ENCODE measurements around the gene CTR9. TPM values are rescaled to one million over a fixed set of nuclear protein-coding genes. Genes with fewer than 3 reads are reported as not detected.

Gene CTR9
- total RNA-seq, 1 experiment from 2014 or later = 34.0 TPM

DNA sequence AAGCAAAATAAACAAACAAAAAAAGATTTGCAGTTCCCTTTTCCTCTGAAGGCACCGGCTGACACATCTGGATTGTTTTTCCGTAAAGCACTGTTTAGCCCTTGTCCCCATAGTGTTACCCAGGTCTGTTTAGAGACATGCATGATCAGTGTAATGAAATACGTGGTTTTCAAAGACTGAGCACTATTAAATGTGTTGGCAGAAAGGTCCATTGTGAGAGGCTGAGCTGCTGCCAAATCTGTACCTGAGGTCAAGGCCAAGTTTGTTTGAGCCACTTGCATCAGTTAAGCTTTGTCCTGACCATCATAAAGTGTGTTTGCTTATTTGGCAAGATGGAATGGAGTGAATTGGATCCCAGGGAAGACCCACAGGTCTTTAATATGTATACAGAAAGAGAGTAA, 26.3 kb downstream of the CTR9 start:
- TF ChIP-seq, protein P1, sequence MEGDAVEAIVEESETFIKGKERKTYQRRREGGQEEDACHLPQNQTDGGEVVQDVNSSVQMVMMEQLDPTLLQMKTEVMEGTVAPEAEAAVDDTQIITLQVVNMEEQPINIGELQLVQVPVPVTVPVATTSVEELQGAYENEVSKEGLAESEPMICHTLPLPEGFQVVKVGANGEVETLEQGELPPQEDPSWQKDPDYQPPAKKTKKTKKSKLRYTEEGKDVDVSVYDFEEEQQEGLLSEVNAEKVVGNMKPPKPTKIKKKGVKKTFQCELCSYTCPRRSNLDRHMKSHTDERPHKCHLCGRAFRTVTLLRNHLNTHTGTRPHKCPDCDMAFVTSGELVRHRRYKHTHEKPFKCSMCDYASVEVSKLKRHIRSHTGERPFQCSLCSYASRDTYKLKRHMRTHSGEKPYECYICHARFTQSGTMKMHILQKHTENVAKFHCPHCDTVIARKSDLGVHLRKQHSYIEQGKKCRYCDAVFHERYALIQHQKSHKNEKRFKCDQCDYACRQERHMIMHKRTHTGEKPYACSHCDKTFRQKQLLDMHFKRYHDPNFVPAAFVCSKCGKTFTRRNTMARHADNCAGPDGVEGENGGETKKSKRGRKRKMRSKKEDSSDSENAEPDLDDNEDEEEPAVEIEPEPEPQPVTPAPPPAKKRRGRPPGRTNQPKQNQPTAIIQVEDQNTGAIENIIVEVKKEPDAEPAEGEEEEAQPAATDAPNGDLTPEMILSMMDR (IDR thresholded peaks at IDR 0.05; ENCODE audit: unreplicated experiment) = no peak
- CTCF ChIA-PET = interaction anchor here (0.6 kb wide), 1 partner anchor 431 kb away, joined by 4 read pairs; no protein-coding TSS in a partner anchor
- intact Hi-C loops (cut with micrococcal nuclease; ENCODE audit: unreplicated experiment) = no loop called here
- no peak for DNase-seq
- H3K27me3 Mint-ChIP-seq (ENCODE audit: unreplicated experiment) = no peaks in the 10 kb centered on the region
- peaks cover 28% of the 10 kb centered on the region for H3K36me3 Mint-ChIP-seq (ENCODE audit: insufficient read depth, unreplicated experiment)
- BruUV-seq (replicated peaks) = no TSS peak
- no peaks in the 10 kb centered on the region for H3K4me1 Mint-ChIP-seq (ENCODE audit: low read depth, unreplicated experiment)
- H3K27ac Mint-ChIP-seq (ENCODE audit: unreplicated experiment) = no peak overlapping the region
- H3K9me3 Mint-ChIP-seq (ENCODE audit: low read depth, unreplicated experiment) = no peaks in the 10 kb centered on the region
- no peak overlapping the region for H3K4me3 Mint-ChIP-seq (ENCODE audit: low read depth, unreplicated experiment)

DNA sequence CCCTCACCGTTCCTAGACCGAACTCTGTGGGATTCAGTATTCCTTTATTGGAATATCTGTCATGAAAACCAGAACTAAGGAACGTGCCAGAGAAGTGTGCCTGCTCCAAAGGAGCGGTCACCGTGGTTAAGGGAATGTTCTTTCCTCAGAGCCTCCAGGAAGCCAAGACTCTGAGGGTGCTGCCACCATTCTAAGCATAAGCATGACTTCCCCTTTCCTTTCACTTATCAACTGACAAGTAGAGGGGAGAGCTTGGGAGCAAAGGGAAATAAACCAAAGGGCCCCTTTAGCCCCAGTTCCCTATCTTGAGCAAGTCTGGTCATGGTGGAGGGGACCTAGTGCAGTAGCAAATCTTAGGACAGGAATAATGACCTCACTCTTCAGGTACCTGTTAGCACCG, 26.8 kb downstream of the CTR9 start:
- H3K4me1 Mint-ChIP-seq (ENCODE audit: low read depth, unreplicated experiment) = no peaks in the 10 kb centered on the region
- peaks cover 24% of the 10 kb centered on the region for H3K36me3 Mint-ChIP-seq (ENCODE audit: insufficient read depth, unreplicated experiment)
- BruUV-seq (replicated peaks) = no TSS peak
- TF ChIP-seq, protein P1 (IDR thresholded peaks at IDR 0.05; ENCODE audit: unreplicated experiment) = no peak
- H3K9me3 Mint-ChIP-seq (ENCODE audit: low read depth, unreplicated experiment) = no peaks in the 10 kb centered on the region
- intact Hi-C loops (cut with micrococcal nuclease; ENCODE audit: unreplicated experiment) = no loop called here
- CTCF ChIA-PET = no interaction called here
- no peaks in the 10 kb centered on the region for H3K27me3 Mint-ChIP-seq (ENCODE audit: unreplicated experiment)
- no peak overlapping the region for H3K4me3 Mint-ChIP-seq (ENCODE audit: low read depth, unreplicated experiment)
- no peak for DNase-seq
- no peak overlapping the region for H3K27ac Mint-ChIP-seq (ENCODE audit: unreplicated experiment)

DNA sequence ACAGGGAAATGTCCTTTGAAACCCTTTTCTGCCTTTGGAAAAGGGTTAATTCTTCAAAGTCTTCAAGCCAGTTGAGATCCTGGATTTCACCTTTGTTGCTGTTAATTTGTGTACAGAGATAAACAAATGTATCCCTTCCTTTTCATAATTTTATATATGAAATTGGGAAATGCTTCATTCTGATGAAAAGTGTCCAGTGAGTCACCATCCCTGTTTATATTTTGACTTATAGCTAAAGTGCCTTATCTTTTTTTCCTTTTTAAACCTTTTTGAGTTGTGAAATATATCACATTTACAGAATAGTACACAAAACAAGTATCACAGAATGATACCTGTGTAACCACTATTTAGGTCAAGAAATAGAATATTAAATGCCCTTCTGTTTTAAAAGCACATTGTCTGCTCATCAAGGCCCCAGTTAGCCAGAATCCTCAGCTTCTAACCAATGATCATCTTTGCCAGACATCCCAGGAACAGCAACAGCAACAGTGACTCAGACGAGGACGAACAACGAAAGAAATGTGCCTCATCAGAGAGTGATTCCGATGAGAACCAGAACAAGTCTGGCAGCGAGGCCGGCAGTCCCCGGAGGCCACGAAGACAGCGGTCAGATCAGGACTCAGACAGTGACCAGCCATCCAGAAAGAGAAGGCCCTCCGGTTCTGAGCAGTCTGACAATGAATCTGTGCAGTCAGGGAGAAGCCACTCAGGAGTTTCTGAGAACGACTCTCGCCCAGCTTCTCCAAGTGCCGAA, 27.3 kb downstream of the CTR9 start:
- H3K4me1 Mint-ChIP-seq (ENCODE audit: low read depth, unreplicated experiment) = no peaks in the 10 kb centered on the region
- no peak overlapping the region for H3K27ac Mint-ChIP-seq (ENCODE audit: unreplicated experiment)

DNA sequence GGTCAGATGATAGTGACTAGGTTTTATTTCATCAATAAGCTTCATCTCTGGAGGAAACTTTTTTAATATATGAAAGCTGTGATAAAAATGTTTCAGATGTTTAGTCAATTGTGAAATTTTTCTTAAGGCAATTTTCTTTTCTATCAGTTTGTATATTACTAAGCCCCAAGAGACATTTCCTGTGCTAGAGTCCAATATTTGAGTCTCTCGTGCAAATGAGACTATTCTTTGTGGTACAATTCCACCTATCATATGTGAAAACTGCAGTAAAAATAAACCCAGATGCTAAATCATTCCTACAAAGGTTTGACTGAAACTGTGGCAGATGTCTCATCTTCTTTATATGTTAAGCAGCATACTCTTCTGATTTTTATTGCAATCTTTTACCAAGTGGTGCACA, 28.0 kb downstream of the CTR9 start:
- CTCF ChIA-PET = no interaction called here
- intact Hi-C loops (cut with micrococcal nuclease; ENCODE audit: unreplicated experiment) = no loop called here
- Mint-ChIP-seq H3K9me3 (ENCODE audit: low read depth, unreplicated experiment) (no peaks in the 10 kb centered on the region), H3K27ac (ENCODE audit: unreplicated experiment) (no peak overlapping the region), H3K4me1 (ENCODE audit: low read depth, unreplicated experiment) (no peaks in the 10 kb centered on the region), H3K27me3 (ENCODE audit: unreplicated experiment) (no peaks in the 10 kb centered on the region), H3K36me3 (ENCODE audit: insufficient read depth, unreplicated experiment) (peaks cover 19% of the 10 kb centered on the region), H3K4me3 (ENCODE audit: low read depth, unreplicated experiment) (no peak overlapping the region)
- BruUV-seq (replicated peaks) = no TSS peak
- TF ChIP-seq, protein P1 (IDR thresholded peaks at IDR 0.05; ENCODE audit: unreplicated experiment) = no peak
- no peak for DNase-seq

More for the DNA sequence above, 27.3 kb downstream of the CTR9 start:
- Mint-ChIP-seq H3K36me3 (ENCODE audit: insufficient read depth, unreplicated experiment) (peaks cover 20% of the 10 kb centered on the region), H3K27me3 (ENCODE audit: unreplicated experiment) (no peaks in the 10 kb centered on the region), H3K4me3 (ENCODE audit: low read depth, unreplicated experiment) (no peak overlapping the region), H3K9me3 (ENCODE audit: low read depth, unreplicated experiment) (no peaks in the 10 kb centered on the region)
- DNase-seq = no peak
- CTCF ChIA-PET = no interaction called here
- no TSS peak for BruUV-seq (replicated peaks)
- TF ChIP-seq, protein P1 (IDR thresholded peaks at IDR 0.05; ENCODE audit: unreplicated experiment) = no peak
- intact Hi-C loops (cut with micrococcal nuclease; ENCODE audit: unreplicated experiment) = no loop called here

Data from Calu3 (cell line).